ENCODE data around the gene PDGFD.

PDGFD gene

GRCh38 chr11:103863497-103863896, 300.4 kb downstream of the PDGFD start:
- H3K36me3 ChIP-seq (ENCODE audit: control insufficient read depth, low read depth, low read length), result no peaks in the 10 kb centered on the region
- H3K4me3 ChIP-seq (ENCODE audit: low read length), result no peak overlapping the region
- H3K27me3 ChIP-seq (ENCODE audit: control insufficient read depth, insufficient read depth, low read length), result no peaks in the 10 kb centered on the region
- peaks cover 5% of the 10 kb centered on the region for H3K4me1 ChIP-seq (ENCODE audit: control insufficient read depth, low read depth, low read length)
- no peak overlapping the region for H3K27ac ChIP-seq (ENCODE audit: low read length)
- H3K9ac ChIP-seq (ENCODE audit: low read length), result no peak overlapping the region
- H3K9me3 ChIP-seq (ENCODE audit: control insufficient read depth, low read depth, low read length), result no peaks in the 10 kb centered on the region

GRCh38 chr11:103862802-103863174, 301.2 kb downstream of the PDGFD start:
- Histone ChIP-seq H3K36me3 (ENCODE audit: control insufficient read depth, low read depth, low read length) (no peaks in the 10 kb centered on the region), H3K27me3 (ENCODE audit: control insufficient read depth, insufficient read depth, low read length) (no peaks in the 10 kb centered on the region), H3K9me3 (ENCODE audit: control insufficient read depth, low read depth, low read length) (no peaks in the 10 kb centered on the region), H3K27ac (ENCODE audit: low read length) (no peak overlapping the region), H3K9ac (ENCODE audit: low read length) (no peak overlapping the region), H3K4me3 (ENCODE audit: low read length) (no peak overlapping the region), H3K4me1 (ENCODE audit: control insufficient read depth, low read depth, low read length) (peaks cover 5% of the 10 kb centered on the region)

- H3K4me1 ChIP-seq (ENCODE audit: control insufficient read depth, low read depth, low read length), result peaks cover 5% of the 10 kb centered on the region
- H3K9ac ChIP-seq (ENCODE audit: low read length), result no peak overlapping the region
- H3K9me3 ChIP-seq (ENCODE audit: control insufficient read depth, low read depth, low read length), result peaks cover under 1% of the 10 kb centered on the region
- no peak overlapping the region for H3K27ac ChIP-seq (ENCODE audit: low read length)
- H3K4me3 ChIP-seq (ENCODE audit: low read length), result no peak overlapping the region
- H3K36me3 ChIP-seq (ENCODE audit: control insufficient read depth, low read depth, low read length), result no peaks in the 10 kb centered on the region
- H3K27me3 ChIP-seq (ENCODE audit: control insufficient read depth, insufficient read depth, low read length), result no peaks in the 10 kb centered on the region
Observed at GRCh38 chr11:103862094-103862801, 301.7 kb downstream of the PDGFD start.

All from iPS-18a (cell line).